ENCODE data around the gene OGFOD2.

Gene OGFOD2

GRCh38 chr12:123027726-123028445, 52.8 kb downstream of the OGFOD2 start:
- no peaks in the 10 kb centered on the region for H3K79me2 ChIP-seq (ENCODE audit: control insufficient read depth, insufficient read depth, low read length, unreplicated experiment)
- H3K27ac ChIP-seq (ENCODE audit: low read depth, low read length): no peak overlapping the region
- peaks cover 10% of the 10 kb centered on the region for H3K4me1 ChIP-seq (ENCODE audit: control insufficient read depth, insufficient read depth, low read length, unreplicated experiment)
- no peaks in the 10 kb centered on the region for H3K27me3 ChIP-seq (ENCODE audit: insufficient read depth, low read length)
- H2AFZ ChIP-seq (ENCODE audit: low read length, unreplicated experiment): no peak overlapping the region
- no peaks in the 10 kb centered on the region for H3K36me3 ChIP-seq (ENCODE audit: insufficient read depth, low read length)
- no peak overlapping the region for H3K4me3 ChIP-seq (ENCODE audit: low read depth, low read length)

- Histone ChIP-seq H3K79me2 (ENCODE audit: control insufficient read depth, insufficient read depth, low read length, unreplicated experiment) (no peaks in the 10 kb centered on the region), H3K4me1 (ENCODE audit: control insufficient read depth, insufficient read depth, low read length, unreplicated experiment) (peaks cover 10% of the 10 kb centered on the region), H2AFZ (ENCODE audit: low read length, unreplicated experiment) (no peak overlapping the region), H3K27me3 (ENCODE audit: insufficient read depth, low read length) (no peaks in the 10 kb centered on the region), H3K36me3 (ENCODE audit: insufficient read depth, low read length) (no peaks in the 10 kb centered on the region), H3K27ac (ENCODE audit: low read depth, low read length) (no peak overlapping the region), H3K4me3 (ENCODE audit: low read depth, low read length) (no peak overlapping the region)
Observed at GRCh38 chr12:123028475-123028874, 53.4 kb downstream of the OGFOD2 start.

GRCh38 chr12:123029550-123029949, 54.5 kb downstream of the OGFOD2 start:
- Histone ChIP-seq H3K79me2 (ENCODE audit: control insufficient read depth, insufficient read depth, low read length, unreplicated experiment) (no peaks in the 10 kb centered on the region), H3K27me3 (ENCODE audit: insufficient read depth, low read length) (no peaks in the 10 kb centered on the region), H3K4me1 (ENCODE audit: control insufficient read depth, insufficient read depth, low read length, unreplicated experiment) (peaks cover 12% of the 10 kb centered on the region), H3K27ac (ENCODE audit: low read depth, low read length) (no peak overlapping the region), H2AFZ (ENCODE audit: low read length, unreplicated experiment) (no peak overlapping the region), H3K4me3 (ENCODE audit: low read depth, low read length) (no peak overlapping the region), H3K36me3 (ENCODE audit: insufficient read depth, low read length) (no peaks in the 10 kb centered on the region; the same call in 1 of the 2 replicates)

Data from ACC112 (cell line).